HEK293 (cell line): ENCODE data around the gene KCNK18.

ENCODE experiments used
- CTCF ChIA-PET: fragments of 350-600 bp; formaldehyde crosslinking; extraction: SDS; loops from one replicate; lab custom pipeline; 2021; ENCODE audit warnings: antibody characterized with exemption; lab: Yijun Ruan, JAX
- POLR2A ChIA-PET: fragments of 300-600 bp; formaldehyde crosslinking; extraction: SDS; loops from one replicate; lab custom pipeline; 2020; ENCODE audit warnings: antibody characterized with exemption, inconsistent platforms; lab: Yijun Ruan, JAX
- H3K27ac ChIP-seq: fragments of 200-500 bp; sonication (Bioruptor generic); 2 replicates; pipeline ENCODE4 v1.5.1; 2014; ENCODE audit warnings: low read depth, low read length, control low read depth, inconsistent platforms; ENCODE audit errors: extremely low read depth
- H3K36me3 ChIP-seq, 2 experiments: fragments of 200-500 bp in 1 of 2; sonication (Bioruptor generic) in 1 of 2; 1 replicate in 1 of 2; 2 replicates in 1 of 2; pipeline ENCODE4 v1.5.1; 2014 to 2017; ENCODE audit warnings: inconsistent platforms in 2 of 2, low read length in 2 of 2; ENCODE audit not compliant: control insufficient read depth in 2 of 2, insufficient read depth in 1 of 2
- H3K4me1 ChIP-seq: fragments of 200-500 bp; sonication (Bioruptor generic); 2 replicates; pipeline ENCODE4 v1.5.1; 2014; ENCODE audit warnings: mild to moderate bottlenecking, low read length, inconsistent platforms; ENCODE audit not compliant: control insufficient read depth, insufficient read depth
- H3K4me3 ChIP-seq: 2 replicates; pipeline ENCODE4 v1.5.1; 2011; ENCODE audit warnings: low read depth, mild to moderate bottlenecking, control low read depth, low read length, moderate library complexity
- H3K9me3 ChIP-seq: fragments of 200-500 bp; sonication (Bioruptor generic); 2 replicates; pipeline ENCODE4 v1.5.1; 2014; ENCODE audit warnings: low read depth, low read length, inconsistent platforms; ENCODE audit not compliant: control insufficient read depth, insufficient read depth
- EGR2 ChIP-seq: fragments of 450-650 bp; formaldehyde crosslinking; IDR thresholded peaks from 2 replicates; pipeline ENCODE4 v1.5.1; 2016; ENCODE audit warnings: low read depth, missing biosample characterization, missing genetic modification characterization
- KLF16 ChIP-seq: fragments of 450-650 bp; formaldehyde crosslinking; IDR thresholded peaks from 2 replicates; pipeline ENCODE4 v1.5.1; 2017; ENCODE audit warnings: missing biosample characterization, missing genetic modification characterization
- OSR2 ChIP-seq: fragments of 450-650 bp; formaldehyde crosslinking; IDR thresholded peaks from 2 replicates; pipeline ENCODE4 v1.5.1; 2016; ENCODE audit warnings: missing biosample characterization, missing genetic modification characterization
- RBAK ChIP-seq: fragments of 450-650 bp; formaldehyde crosslinking; IDR thresholded peaks from 2 replicates; pipeline ENCODE4 v1.5.1; 2016; ENCODE audit warnings: missing biosample characterization, missing genetic modification characterization
- SP2 ChIP-seq: fragments of 450-650 bp; formaldehyde crosslinking; IDR thresholded peaks from 2 replicates; pipeline ENCODE4 v1.5.1; 2016; ENCODE audit warnings: missing biosample characterization, missing genetic modification characterization
- SP3 ChIP-seq: fragments of 450-650 bp; formaldehyde crosslinking; IDR thresholded peaks from 2 replicates; pipeline ENCODE4 v1.5.1; 2016; ENCODE audit warnings: missing biosample characterization, missing genetic modification characterization
- SP7 ChIP-seq: fragments of 450-650 bp; formaldehyde crosslinking; IDR thresholded peaks from 2 replicates; pipeline ENCODE4 v1.5.1; 2016; ENCODE audit warnings: missing biosample characterization, missing genetic modification characterization
- YY1 ChIP-seq: fragments of 450-650 bp; formaldehyde crosslinking; IDR thresholded peaks from 2 replicates; pipeline ENCODE4 v1.5.1; 2018; ENCODE audit warnings: missing biosample characterization, missing genetic modification characterization
- ZBTB20 ChIP-seq: fragments of 450-650 bp; formaldehyde crosslinking; IDR thresholded peaks from 2 replicates; pipeline ENCODE4 v1.5.1; 2016; ENCODE audit warnings: missing biosample characterization, missing genetic modification characterization
- ZBTB21 ChIP-seq: fragments of 450-650 bp; formaldehyde crosslinking; IDR thresholded peaks from 2 replicates; pipeline ENCODE4 v1.5.1; 2017; ENCODE audit warnings: missing biosample characterization, missing genetic modification characterization
- ZFHX2 ChIP-seq: fragments of 450-650 bp; formaldehyde crosslinking; conservative IDR thresholded peaks from 2 replicates; pipeline ENCODE4 v1.5.1; 2016; ENCODE audit warnings: missing biosample characterization, missing genetic modification characterization
- ZIC2 ChIP-seq: fragments of 450-650 bp; formaldehyde crosslinking; IDR thresholded peaks from 2 replicates; pipeline ENCODE4 v1.5.1; 2016; ENCODE audit warnings: missing biosample characterization, missing genetic modification characterization
- ZNF121 ChIP-seq: fragments of 450-650 bp; formaldehyde crosslinking; IDR thresholded peaks from 2 replicates; pipeline ENCODE4 v1.5.1; 2016; ENCODE audit warnings: missing biosample characterization, missing genetic modification characterization
- ZNF18 ChIP-seq: fragments of 450-650 bp; formaldehyde crosslinking; IDR thresholded peaks from 2 replicates; pipeline ENCODE4 v1.5.1; 2016; ENCODE audit warnings: missing biosample characterization, missing genetic modification characterization
- ZNF19 ChIP-seq: fragments of 450-650 bp; formaldehyde crosslinking; IDR thresholded peaks from 2 replicates; pipeline ENCODE4; 2016; ENCODE audit warnings: missing biosample characterization, missing genetic modification characterization, low read depth
- ZNF211 ChIP-seq: fragments of 450-650 bp; formaldehyde crosslinking; IDR thresholded peaks from 2 replicates; pipeline ENCODE4 v1.5.1; 2016; ENCODE audit warnings: low read depth, missing biosample characterization, missing genetic modification characterization
- ZNF311 ChIP-seq: fragments of 450-650 bp; formaldehyde crosslinking; IDR thresholded peaks from 2 replicates; pipeline ENCODE4 v1.5.1; 2017; ENCODE audit warnings: missing biosample characterization, missing genetic modification characterization, borderline replicate concordance
- ZNF354C ChIP-seq: fragments of 450-650 bp; formaldehyde crosslinking; IDR thresholded peaks from 2 replicates; pipeline ENCODE4 v1.5.1; 2016; ENCODE audit warnings: missing biosample characterization, missing genetic modification characterization, low read depth, borderline replicate concordance
- ZNF433 ChIP-seq: fragments of 450-650 bp; formaldehyde crosslinking; IDR thresholded peaks from 2 replicates; pipeline ENCODE4 v1.5.1; 2016; ENCODE audit warnings: missing biosample characterization, missing genetic modification characterization, low read depth
- ZNF513 ChIP-seq: fragments of 450-650 bp; IDR thresholded peaks from 2 replicates; pipeline ENCODE4 v1.5.1; 2018; ENCODE audit warnings: missing biosample characterization, missing genetic modification characterization
- ZNF571 ChIP-seq: fragments of 450-650 bp; formaldehyde crosslinking; IDR thresholded peaks from 2 replicates; pipeline ENCODE4 v1.5.0; 2017; ENCODE audit warnings: missing biosample characterization, missing genetic modification characterization
- ZNF626 ChIP-seq: fragments of 450-650 bp; sonication (Bioruptor Pico); formaldehyde crosslinking; IDR thresholded peaks from 2 replicates; pipeline ENCODE4 v1.5.1; 2018; ENCODE audit warnings: missing biosample characterization, missing genetic modification characterization, inconsistent platforms
- ZNF660 ChIP-seq: fragments of 450-650 bp; IDR thresholded peaks from 2 replicates; pipeline ENCODE4 v1.5.1; 2018; ENCODE audit warnings: missing biosample characterization, mild to moderate bottlenecking, missing genetic modification characterization
- ZNF692 ChIP-seq: fragments of 450-650 bp; formaldehyde crosslinking; IDR thresholded peaks from 2 replicates; pipeline ENCODE4 v1.5.1; 2016; ENCODE audit warnings: missing biosample characterization, missing genetic modification characterization
- ZNF791 ChIP-seq: fragments of 450-650 bp; formaldehyde crosslinking; IDR thresholded peaks from 2 replicates; pipeline ENCODE4 v1.5.1; 2016; ENCODE audit warnings: missing biosample characterization, missing genetic modification characterization
- ZSCAN16 ChIP-seq: fragments of 450-650 bp; formaldehyde crosslinking; IDR thresholded peaks from 2 replicates; pipeline ENCODE4 v1.5.1; 2016; ENCODE audit warnings: missing biosample characterization, missing genetic modification characterization

KCNK18 gene

GRCh38 chr10:117159390-117159789 is 37.9 kb upstream of the KCNK18 start:
- H3K36me3 ChIP-seq, result no peaks in the 10 kb centered on the region
- TF ChIP-seq KLF16 (tag by site-specific recombination) (no peak), ZNF433 (tag by site-specific recombination) (no peak), SP7 (tag by site-specific recombination) (no peak), ZSCAN16 (tag by site-specific recombination) (no peak), ZBTB21 (no peak), EGR2 (tag by site-specific recombination) (peak; percentile 35; the same call in 1 of the 2 replicates), ZIC2 (tag by site-specific recombination) (peak; percentile 85), ZNF311 (no peak), ZBTB20 (tag by site-specific recombination) (peak; percentile 66), ZNF660 (tag by site-specific recombination) (no peak), ZFHX2 (tag by site-specific recombination) (peak; percentile 65), OSR2 (tag by site-specific recombination) (peak; percentile 28; the same call in 1 of the 2 replicates)
- ChIA-PET POLR2A (no interaction called here), CTCF (interaction anchor here (0.7 to 4.4 kb wide), 3 partner anchors 8 to 49 kb away, joined by 3 to 25 read pairs (median 16); no protein-coding TSS in a partner anchor)
- H3K4me3 ChIP-seq, result no peak overlapping the region
- peaks cover 9% of the 10 kb centered on the region for H3K4me1 ChIP-seq
- H3K9me3 ChIP-seq, result no peaks in the 10 kb centered on the region
- no peak overlapping the region for H3K27ac ChIP-seq

- no peak overlapping the region for H3K27ac ChIP-seq
- no peaks in the 10 kb centered on the region for H3K36me3 ChIP-seq
- no peaks in the 10 kb centered on the region for H3K9me3 ChIP-seq
- TF ChIP-seq ZNF211 (tag by site-specific recombination), result no peak
- ChIA-PET CTCF (interaction anchor here (4.4 kb wide), 1 partner anchor 15 kb away, joined by 25 read pairs; no protein-coding TSS in a partner anchor), POLR2A (no interaction called here)
- H3K4me1 ChIP-seq, result peaks cover 9% of the 10 kb centered on the region
- no peak overlapping the region for H3K4me3 ChIP-seq
Observed at GRCh38 chr10:117160567-117160966, 36.7 kb upstream of the KCNK18 start.

GRCh38 chr10:117161386-117162033 is 35.8 kb upstream of the KCNK18 start:
- CTCF ChIA-PET, result interaction anchor here (0.9 to 1.6 kb wide), 2 partner anchors 13 to 365 kb away, joined by 3 to 4 read pairs; no protein-coding TSS in a partner anchor

More at GRCh38 chr10:117161386-117162033, 35.8 kb upstream of the KCNK18 start:
- H3K27ac ChIP-seq, result no peak overlapping the region
- no peak overlapping the region for H3K4me3 ChIP-seq
- peaks cover 9% of the 10 kb centered on the region for H3K4me1 ChIP-seq
- POLR2A ChIA-PET, result no interaction called here
- H3K9me3 ChIP-seq, result no peaks in the 10 kb centered on the region
- TF ChIP-seq KLF16 (tag by site-specific recombination) (no peak), ZNF626 (tag by site-specific recombination) (no peak), OSR2 (tag by site-specific recombination) (no peak), ZNF692 (tag by site-specific recombination) (no peak), SP2 (tag by site-specific recombination) (no peak), YY1 (tag by site-specific recombination) (no peak), SP3 (tag by site-specific recombination) (no peak), ZNF19 (tag by site-specific recombination) (no peak), SP7 (tag by site-specific recombination) (no peak), ZNF18 (tag by site-specific recombination) (no peak), RBAK (tag by site-specific recombination) (no peak), ZNF121 (tag by site-specific recombination) (no peak), ZNF513 (no peak), ZNF354C (tag by site-specific recombination) (no peak), ZNF791 (tag by site-specific recombination) (no peak), ZNF571 (tag by site-specific recombination) (no peak)
- H3K36me3 ChIP-seq, result no peaks in the 10 kb centered on the region
